Stomach (tissue), 19 donors: ENCODE results near the gene ARID3B. TPM values are rescaled to one million over a fixed set of nuclear protein-coding genes. Genes with fewer than 3 reads are reported as not detected.
A peak's percentile ranks its signal among the peaks of the same experiment; 100 is the strongest.

ENCODE experiments used
- DNase-seq, 2 donors: peaks; one replicate each; pipeline versions ENCODE4 v3.0.0 to v3.0.0-alpha.2; 2013 to 2019
- H3K27ac ChIP-seq, 5 donors: fragments of 200-600 bp in 4 of 5; sonication (generic) in 4 of 5; one replicate each; pipeline ENCODE4 v1.5.1; 2013 to 2019; ENCODE audit warnings: mild to moderate bottlenecking in 1 of 5, moderate library complexity in 1 of 5
- H3K27me3 ChIP-seq, 3 donors: fragments of 200-600 bp; sonication (generic); one replicate each; pipeline ENCODE4 v1.5.1; 2017 to 2019; ENCODE audit warnings: mixed run types in 1 of 3
- H3K36me3 ChIP-seq, 4 donors: fragments of 200-600 bp; sonication (generic); 1 replicate in 3 of 4; 2 replicates in 1 of 4; pipeline ENCODE4 v1.5.1; 2016 to 2019
- H3K4me1 ChIP-seq, 4 donors: fragments of 200-600 bp; sonication (generic); one replicate each; pipeline ENCODE4 v1.5.1; 2016 to 2019
- H3K4me3 ChIP-seq, 4 donors: fragments of 200-600 bp; sonication (generic) in 3 of 4; one replicate each; pipeline ENCODE4 v1.5.1; 2016 to 2019; ENCODE audit warnings: mild to moderate bottlenecking in 1 of 4
- H3K9me3 ChIP-seq, 4 donors: fragments of 200-600 bp; sonication (generic); one replicate each; pipeline ENCODE4 v1.5.1; 2016 to 2019
- EP300 ChIP-seq: sonication (generic); formaldehyde crosslinking; IDR thresholded peaks from one replicate; pipeline ENCODE4 v1.6.1; 2017; ENCODE audit warnings: antibody characterized with exemption
- POLR2A ChIP-seq, 4 donors: fragments of 450-650 bp; IDR thresholded peaks; one replicate each; pipeline ENCODE4 v1.6.1; 2016; ENCODE audit warnings: antibody characterized with exemption in 4 of 4, control low read depth in 2 of 4, mild to moderate bottlenecking in 1 of 4, moderate library complexity in 1 of 4
- POLR2AphosphoS5 ChIP-seq, 3 donors: sonication (generic); formaldehyde crosslinking; IDR thresholded peaks; one replicate each; pipeline ENCODE4 v1.6.1; 2016; ENCODE audit warnings: antibody characterized with exemption in 3 of 3
- WGBS, 5 donors: extraction: QIAGEN DNeasy Blood & Tissue Kit in 3 of 5; methylation state at CpG; one replicate each; pipeline versions ENCODE4 v1.1.5 to v1.1.7; 2013 to 2018; 5-methylcytosine and 5-hydroxymethylcytosine counted together
- intact Hi-C: fragments of 100-400 bp; cut with DNase I; formaldehyde crosslinking; loops from one replicate; pipeline ENCODE4 v1.15.1; 2023; ENCODE audit warnings: low total_unique reads
- long read RNA-seq, 10 donors: transcript quantifications; one replicate each; lab custom pipeline, GENCODE V29; 2026
- polyA plus RNA-seq, 3 donors: library from polyadenylated mRNA; stranded (reverse); fragments of 200-250 nt; gene quantifications; one replicate each; pipeline ENCODE4 v1.2.3, GENCODE V29; 2013
- total RNA-seq, 5 donors: library from RNA; depleted of rRNA; stranded (reverse); fragments of >200 nt; gene quantifications; one replicate each; pipeline versions ENCODE4 v1.1.0 to v1.2.3, GENCODE V29; 2014 to 2016
- TF ChIP-seq, protein P1 (sequence below), 7 experiments: fragments of 450-650 bp in 4 of 7; fragments of 200-600 bp in 3 of 7; sonication (generic) in 3 of 7; IDR thresholded peaks; one replicate each; pipeline ENCODE4 v1.5.1; 2016 to 2019; ENCODE audit warnings: antibody characterized with exemption in 7 of 7, control low read depth in 2 of 7, mild to moderate bottlenecking in 1 of 7
- donor health status: healthy with polysubstance abuse.
- donor health status: Bipolar disorder and iron deficiency.
- donor health status: healthy.

ARID3B gene
- 10 to 100 TPM in 1 of 5 donors, 1 to 10 TPM in 4; 2.9 to 25.2 (median 6.2) TPM for total RNA-seq
- 1 to 10 TPM; 2.2 to 4.6 (median 3.8) TPM for polyA plus RNA-seq
- long read RNA-seq, donor 1, result 0 reads
- long read RNA-seq, donor 2, full-length matches to known transcripts, result 1 of 1 reads
- long read RNA-seq, donor 2, partial matches to known transcripts, result 0 of 1 reads
- long read RNA-seq, donor 2, other reads (novel, unspliced or antisense), result 0 of 1 reads
- long read RNA-seq, donor 3, full-length matches to known transcripts, result 1 of 1 reads
- long read RNA-seq, donor 3, partial matches to known transcripts, result 0 of 1 reads
- long read RNA-seq, donor 3, other reads (novel, unspliced or antisense), result 0 of 1 reads
- long read RNA-seq, donor 4, result 0 reads
- long read RNA-seq, donor 5, partial matches to known transcripts, result 0 of 1 reads
- long read RNA-seq, donor 5, other reads (novel, unspliced or antisense), result 0 of 1 reads
- long read RNA-seq, donor 6, full-length matches to known transcripts, result 2 of 2 reads
- long read RNA-seq, donor 6, partial matches to known transcripts, result 0 of 2 reads
- long read RNA-seq, donor 6, other reads (novel, unspliced or antisense), result 0 of 2 reads
- long read RNA-seq, donor 7, result 0 reads
- long read RNA-seq, donor 8, full-length matches to known transcripts, result 1 of 1 reads
- long read RNA-seq, donor 8, partial matches to known transcripts, result 0 of 1 reads
- long read RNA-seq, donor 8, other reads (novel, unspliced or antisense), result 0 of 1 reads
- long read RNA-seq, donor 9, result 0 reads
- long read RNA-seq, donor 10, result 0 reads

DNA sequence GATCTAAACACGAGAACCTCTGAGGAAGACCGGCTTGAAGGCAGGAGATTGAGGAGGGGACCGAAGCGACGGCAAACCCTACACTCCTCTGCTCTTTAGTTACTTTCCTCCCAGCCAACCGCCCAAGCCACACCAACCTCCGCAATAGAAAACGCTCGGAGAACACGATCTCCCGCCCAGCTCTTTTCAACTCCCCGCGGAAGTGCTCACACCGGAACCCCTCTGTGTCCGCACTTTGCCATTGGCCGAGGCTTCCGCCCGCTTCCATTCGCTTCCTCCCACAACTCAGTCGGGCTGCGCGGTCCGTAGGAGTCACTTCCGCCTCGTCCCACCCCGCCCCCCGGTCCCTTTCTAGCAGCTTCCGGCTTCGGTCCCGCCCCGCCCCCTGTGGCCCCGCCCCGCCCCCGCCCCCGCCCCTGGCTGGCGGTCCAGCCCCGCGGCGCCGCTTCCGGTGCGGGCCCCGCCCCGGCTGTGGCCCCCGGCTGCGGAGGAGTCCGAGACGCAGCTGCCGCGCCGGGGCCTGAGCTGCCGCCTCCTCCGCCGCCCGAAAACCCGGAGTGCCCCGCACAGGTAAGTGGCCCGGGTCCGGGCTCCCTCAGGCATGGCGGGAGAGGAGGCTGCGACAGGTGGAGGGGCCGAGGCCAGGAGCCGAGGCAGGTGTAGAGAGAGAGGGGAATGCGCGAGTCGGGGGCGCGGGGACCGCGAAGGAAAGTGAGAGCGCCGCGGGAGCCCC, at the start of gene ARID3B:
TSS of gene ARID3B (plus strand) at position 460 of the 733 bp plus-strand sequence. CDS start 2,717 bp downstream, outside the sequence.
- Histone ChIP-seq H3K27me3 (no peaks in the 10 kb centered on the region), H3K9me3 (no peaks in the 10 kb centered on the region), H3K4me3 (peak within 1 kb of the TSS; percentile 79 to 97 (median 88)), H3K27ac (peak within 1 kb of the TSS; percentile 79 to 92 (median 86)), H3K4me1 (peaks cover 16 to 50% (median 43%) of the 10 kb centered on the region in 4 donors), H3K36me3 (peaks cover 0 to 11% (median 8%) of the 10 kb centered on the region in 4 donors)
- DNase-seq, result peak; percentile 98 to 99
- no peak for TF ChIP-seq POLR2A (IDR thresholded peaks at IDR 0.05)
- TF ChIP-seq POLR2AphosphoS5 (IDR thresholded peaks at IDR 0.05), result peak; percentile 55 to 89 (median 75)
- no peak for TF ChIP-seq EP300
- TF ChIP-seq, protein P1, sequence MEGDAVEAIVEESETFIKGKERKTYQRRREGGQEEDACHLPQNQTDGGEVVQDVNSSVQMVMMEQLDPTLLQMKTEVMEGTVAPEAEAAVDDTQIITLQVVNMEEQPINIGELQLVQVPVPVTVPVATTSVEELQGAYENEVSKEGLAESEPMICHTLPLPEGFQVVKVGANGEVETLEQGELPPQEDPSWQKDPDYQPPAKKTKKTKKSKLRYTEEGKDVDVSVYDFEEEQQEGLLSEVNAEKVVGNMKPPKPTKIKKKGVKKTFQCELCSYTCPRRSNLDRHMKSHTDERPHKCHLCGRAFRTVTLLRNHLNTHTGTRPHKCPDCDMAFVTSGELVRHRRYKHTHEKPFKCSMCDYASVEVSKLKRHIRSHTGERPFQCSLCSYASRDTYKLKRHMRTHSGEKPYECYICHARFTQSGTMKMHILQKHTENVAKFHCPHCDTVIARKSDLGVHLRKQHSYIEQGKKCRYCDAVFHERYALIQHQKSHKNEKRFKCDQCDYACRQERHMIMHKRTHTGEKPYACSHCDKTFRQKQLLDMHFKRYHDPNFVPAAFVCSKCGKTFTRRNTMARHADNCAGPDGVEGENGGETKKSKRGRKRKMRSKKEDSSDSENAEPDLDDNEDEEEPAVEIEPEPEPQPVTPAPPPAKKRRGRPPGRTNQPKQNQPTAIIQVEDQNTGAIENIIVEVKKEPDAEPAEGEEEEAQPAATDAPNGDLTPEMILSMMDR (IDR thresholded peaks at IDR 0.05), result no peak
- WGBS, 5 donors, result 0 to 2% (median 1%) methylated on average over 41 to 73 of the region's 73 CpGs
- intact Hi-C loops, result loop anchor here (10.0 kb wide), 1 partner anchor 64 kb away; no protein-coding TSS in a partner anchor

DNA sequence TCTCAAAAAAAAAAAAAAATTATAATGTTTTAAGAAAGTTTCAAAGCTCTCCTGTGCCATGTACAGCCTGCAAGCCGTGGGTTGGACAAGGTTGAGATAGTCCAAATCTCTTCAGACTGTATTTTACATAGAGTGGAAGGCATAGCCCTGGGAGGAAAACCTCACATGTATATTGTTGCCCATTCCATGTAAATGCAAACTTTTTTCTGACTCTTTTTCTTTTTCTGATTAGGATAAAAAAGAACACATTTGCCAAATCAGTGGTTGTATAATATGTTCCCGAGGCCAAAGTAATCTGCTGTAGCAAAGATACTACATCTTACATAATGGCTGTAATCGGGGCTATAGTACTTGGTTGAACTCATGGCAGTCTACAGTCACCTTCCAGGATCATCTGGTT, 44.4 kb upstream of the ARID3B start:
- Histone ChIP-seq H3K27me3 (no peaks in the 10 kb centered on the region), H3K9me3 (no peaks in the 10 kb centered on the region), H3K36me3 (no peaks in the 10 kb centered on the region), H3K27ac (no peak overlapping the region), H3K4me3 (no peak overlapping the region), H3K4me1 (no peaks in the 10 kb centered on the region)
- WGBS, 5 donors, result 82 to 90% (median 87%) methylated on average over 3 of the region's 3 CpGs
- intact Hi-C loops, result no loop called here
- TF ChIP-seq POLR2AphosphoS5 (IDR thresholded peaks at IDR 0.05) (no peak), EP300 (no peak), POLR2A (IDR thresholded peaks at IDR 0.05) (no peak)
- TF ChIP-seq, protein P1 (IDR thresholded peaks at IDR 0.05), result no peak
- no peak for DNase-seq

DNA sequence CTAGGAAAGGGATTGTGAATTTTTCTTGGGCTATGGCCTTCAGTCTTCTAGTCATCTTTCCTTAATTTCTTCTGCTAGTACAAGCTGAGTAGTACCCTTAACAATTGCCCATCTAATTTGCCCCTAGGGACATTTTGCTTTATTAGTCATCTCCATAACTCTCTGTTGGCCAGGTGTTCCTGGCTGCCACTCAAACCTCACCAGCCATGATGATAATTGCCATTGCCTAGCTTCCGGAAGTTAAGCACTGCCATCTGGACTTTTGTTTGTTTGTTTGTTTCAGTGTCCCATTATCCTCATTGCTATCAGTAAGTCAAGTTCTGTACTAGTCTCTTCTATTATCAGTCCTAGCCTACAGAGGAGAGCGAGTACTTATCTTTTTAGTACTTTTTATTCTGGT, 43.4 kb upstream of the ARID3B start:
- no peak for TF ChIP-seq EP300
- TF ChIP-seq POLR2AphosphoS5 (IDR thresholded peaks at IDR 0.05), result no peak
- TF ChIP-seq, protein P1 (IDR thresholded peaks at IDR 0.05), result no peak
- TF ChIP-seq POLR2A (IDR thresholded peaks at IDR 0.05), result no peak
- Histone ChIP-seq H3K4me1 (no peaks in the 10 kb centered on the region), H3K4me3 (no peak overlapping the region), H3K27ac (no peak overlapping the region), H3K9me3 (no peaks in the 10 kb centered on the region), H3K36me3 (no peaks in the 10 kb centered on the region), H3K27me3 (no peaks in the 10 kb centered on the region)
- peak in 1 of 2 donors; percentile 9 for DNase-seq
- intact Hi-C loops, result no loop called here
- WGBS, 5 donors, result 42 to 77% (median 48%) methylated on average over 2 of the region's 2 CpGs

DNA sequence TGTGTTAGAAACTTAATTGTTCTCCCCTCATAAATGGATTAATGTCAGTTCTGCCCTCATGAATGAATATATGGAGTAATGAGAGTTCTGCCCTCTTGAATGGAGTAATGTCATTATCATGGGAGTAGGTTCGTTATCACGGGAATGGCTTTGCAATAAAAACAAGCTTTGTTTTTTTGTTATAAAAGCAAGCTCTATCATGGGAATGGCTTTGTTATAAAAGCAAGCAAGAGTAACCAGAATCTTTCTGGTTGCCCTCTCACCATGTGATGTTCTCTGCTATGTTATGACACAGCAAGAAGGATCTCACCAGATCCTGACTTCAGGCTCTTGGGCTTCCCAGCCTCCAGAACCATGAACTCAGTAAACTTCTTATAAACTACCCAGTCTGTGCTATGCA, 41.7 kb upstream of the ARID3B start:
- Histone ChIP-seq H3K36me3 (no peaks in the 10 kb centered on the region), H3K9me3 (no peaks in the 10 kb centered on the region), H3K27ac (no peak overlapping the region), H3K27me3 (no peaks in the 10 kb centered on the region), H3K4me1 (no peaks in the 10 kb centered on the region), H3K4me3 (no peak overlapping the region)
- TF ChIP-seq, protein P1 (IDR thresholded peaks at IDR 0.05), result no peak
- no peak for TF ChIP-seq EP300
- no peak for TF ChIP-seq POLR2AphosphoS5 (IDR thresholded peaks at IDR 0.05)
- TF ChIP-seq POLR2A (IDR thresholded peaks at IDR 0.05), result no peak
- intact Hi-C loops, result no loop called here
- 95 to 98% (median 97%) methylated on average over 2 of the region's 2 CpGs for WGBS, 5 donors
- DNase-seq, result no peak
